GM19467 (cell line): ENCODE measurements around the gene CAB39.
"Not testable (repeated sequence)": the region's sequence is repeated elsewhere in the genome, so short reads cannot be mapped to it uniquely, and the experiment has no call there.

ENCODE experiments used
- ATAC-seq: cut with Tn5 transposase; IDR thresholded peaks from one replicate; pipeline ENCODE4 v1.9.1; 2021; ENCODE audit warnings: mild to moderate bottlenecking, moderate library complexity; ENCODE audit not compliant: unreplicated experiment

CAB39 gene

GRCh38 chr2:230713331-230714135 is 891 bp downstream of the CAB39 start:
- peak; percentile 22 for ATAC-seq

GRCh38 chr2:230714136-230714480 is 1.5 kb downstream of the CAB39 start:
- ATAC-seq, result no peak

- ATAC-seq, result no peak
Measured at GRCh38 chr2:230715201-230715600, 2.6 kb downstream of the CAB39 start.

GRCh38 chr2:230716588-230716987 is 3.9 kb downstream of the CAB39 start:
- ATAC-seq, result no peak

GRCh38 chr2:230717600-230717999 is 5.0 kb downstream of the CAB39 start:
- no peak for ATAC-seq

- no peak for ATAC-seq
Measured at GRCh38 chr2:230719340-230719739, 6.7 kb downstream of the CAB39 start.

- no peak for ATAC-seq
Measured at GRCh38 chr2:230721712-230722111, 9.1 kb downstream of the CAB39 start.

- ATAC-seq, result no peak
Measured at GRCh38 chr2:230722207-230722885, 9.7 kb downstream of the CAB39 start.

GRCh38 chr2:230723363-230723762 is 10.7 kb downstream of the CAB39 start:
- ATAC-seq, result no peak

- ATAC-seq, result not testable (repeated sequence)
Measured at GRCh38 chr2:230724957-230725356, 12.3 kb downstream of the CAB39 start.

GRCh38 chr2:230731512-230731911 is 18.9 kb downstream of the CAB39 start:
- ATAC-seq, result no peak

- no peak for ATAC-seq
Measured at GRCh38 chr2:230732914-230733401, 20.3 kb downstream of the CAB39 start.

- no peak for ATAC-seq
Measured at GRCh38 chr2:230734247-230735175, 21.9 kb downstream of the CAB39 start.

- no peak for ATAC-seq
Measured at GRCh38 chr2:230735884-230736283, 23.2 kb downstream of the CAB39 start.

- ATAC-seq, result no peak
Measured at GRCh38 chr2:230737300-230737699, 24.7 kb downstream of the CAB39 start.

GRCh38 chr2:230737791-230738226 is 25.2 kb downstream of the CAB39 start:
- no peak for ATAC-seq

- no peak for ATAC-seq
Measured at GRCh38 chr2:230738391-230738811, 25.8 kb downstream of the CAB39 start.

- ATAC-seq, result no peak
Measured at GRCh38 chr2:230738924-230739323, 26.3 kb downstream of the CAB39 start.

- no peak for ATAC-seq
Measured at GRCh38 chr2:230739961-230740360, 27.3 kb downstream of the CAB39 start.

- ATAC-seq, result no peak
Measured at GRCh38 chr2:230742781-230743180, 30.1 kb downstream of the CAB39 start.

- ATAC-seq, result no peak
Measured at GRCh38 chr2:230746213-230746612, 33.6 kb downstream of the CAB39 start.
